GM21381 (cell line): ENCODE data around the gene LRP1.

ENCODE experiments used
- ATAC-seq: cut with Tn5 transposase; IDR thresholded peaks from one replicate; pipeline ENCODE4 v1.9.1; 2021; ENCODE audit warnings: mild to moderate bottlenecking, moderate library complexity; ENCODE audit not compliant: unreplicated experiment

LRP1 gene

GRCh38 chr12:57170408-57170807 lies 42.1 kb downstream of the LRP1 start:
- ATAC-seq = no peak

GRCh38 chr12:57170927-57171326 lies 42.6 kb downstream of the LRP1 start:
- ATAC-seq = no peak

GRCh38 chr12:57171668-57172067 lies 43.4 kb downstream of the LRP1 start:
- no peak for ATAC-seq

GRCh38 chr12:57173089-57173488 lies 44.8 kb downstream of the LRP1 start:
- no peak for ATAC-seq

GRCh38 chr12:57173683-57174082 lies 45.4 kb downstream of the LRP1 start:
- no peak for ATAC-seq

GRCh38 chr12:57175428-57176138 lies 47.3 kb downstream of the LRP1 start:
- ATAC-seq = no peak

- ATAC-seq = no peak
Observed at GRCh38 chr12:57176139-57176477, 47.8 kb downstream of the LRP1 start.

GRCh38 chr12:57176846-57177245 lies 48.6 kb downstream of the LRP1 start:
- ATAC-seq = no peak

GRCh38 chr12:57177354-57177753 lies 49.1 kb downstream of the LRP1 start:
- no peak for ATAC-seq

- ATAC-seq = no peak
Observed at GRCh38 chr12:57178213-57178612, 49.9 kb downstream of the LRP1 start.

GRCh38 chr12:57179331-57180086 lies 51.2 kb downstream of the LRP1 start:
- ATAC-seq = no peak

GRCh38 chr12:57180321-57180989 lies 52.2 kb downstream of the LRP1 start:
- ATAC-seq = no peak

- ATAC-seq = no peak
Observed at GRCh38 chr12:57181072-57181471, 52.8 kb downstream of the LRP1 start.

GRCh38 chr12:57181561-57182155 lies 53.4 kb downstream of the LRP1 start:
- no peak for ATAC-seq

- ATAC-seq = peak; percentile 79
Observed at GRCh38 chr12:57182918-57183575, 54.8 kb downstream of the LRP1 start.

GRCh38 chr12:57183939-57184725 lies 55.8 kb downstream of the LRP1 start:
- ATAC-seq = no peak

- ATAC-seq = no peak
Observed at GRCh38 chr12:57185403-57185802, 57.1 kb downstream of the LRP1 start.

GRCh38 chr12:57185906-57186508 lies 57.7 kb downstream of the LRP1 start:
- no peak for ATAC-seq

- no peak for ATAC-seq
Observed at GRCh38 chr12:57187222-57188089, 59.2 kb downstream of the LRP1 start.
